Embryonic facial prominence (tissue), 1 donor: ENCODE data around the gene NELL1.

Source experiments
- DNase-seq: peaks from one replicate; pipeline ENCODE4 v3.0.0-alpha.2; 2016; ENCODE audit errors: extremely low spot score

NELL1 gene

GRCh38 chr11:20668844-20669819, at the start of gene NELL1:
Gene NELL1, plus strand, starts transcription at chr11:20669586.
- no peak for DNase-seq

- DNase-seq: no peak
Observed at GRCh38 chr11:20620988-20621387, 48.4 kb upstream of the NELL1 start.

GRCh38 chr11:20621679-20622078, 47.7 kb upstream of the NELL1 start:
- no peak for DNase-seq

- DNase-seq: no peak
Observed at GRCh38 chr11:20623252-20623651, 46.1 kb upstream of the NELL1 start.

GRCh38 chr11:20626279-20626678, 43.1 kb upstream of the NELL1 start:
- no peak for DNase-seq

- DNase-seq: no peak
Observed at GRCh38 chr11:20627026-20627425, 42.4 kb upstream of the NELL1 start.

GRCh38 chr11:20627701-20628100, 41.7 kb upstream of the NELL1 start:
- no peak for DNase-seq

- no peak for DNase-seq
Observed at GRCh38 chr11:20631519-20632168, 37.7 kb upstream of the NELL1 start.

- no peak for DNase-seq
Observed at GRCh38 chr11:20632169-20632532, 37.2 kb upstream of the NELL1 start.

- DNase-seq: no peak
Observed at GRCh38 chr11:20634044-20634443, 35.3 kb upstream of the NELL1 start.

- DNase-seq: no peak
Observed at GRCh38 chr11:20634781-20635180, 34.6 kb upstream of the NELL1 start.

GRCh38 chr11:20638074-20638473, 31.3 kb upstream of the NELL1 start:
- no peak for DNase-seq

GRCh38 chr11:20639688-20640087, 29.7 kb upstream of the NELL1 start:
- no peak for DNase-seq

GRCh38 chr11:20640401-20640800, 29.0 kb upstream of the NELL1 start:
- DNase-seq: no peak

GRCh38 chr11:20644360-20644759, 25.0 kb upstream of the NELL1 start:
- no peak for DNase-seq

GRCh38 chr11:20647976-20648565, 21.3 kb upstream of the NELL1 start:
- peak; percentile 53 for DNase-seq

- DNase-seq: no peak
Observed at GRCh38 chr11:20652150-20652806, 17.1 kb upstream of the NELL1 start.

- no peak for DNase-seq
Observed at GRCh38 chr11:20654038-20654437, 15.3 kb upstream of the NELL1 start.

GRCh38 chr11:20656901-20657300, 12.5 kb upstream of the NELL1 start:
- DNase-seq: no peak

- DNase-seq: no peak
Observed at GRCh38 chr11:20658135-20658534, 11.3 kb upstream of the NELL1 start.

- DNase-seq: no peak
Observed at GRCh38 chr11:20661445-20661844, 7.9 kb upstream of the NELL1 start.

- no peak for DNase-seq
Observed at GRCh38 chr11:20661850-20662249, 7.5 kb upstream of the NELL1 start.
